ENCODE results near the gene SPDEF.

GRCh38 chr6:34595332-34596184 is 39.4 kb upstream of the SPDEF start:
- no peak for TF ChIP-seq CTCF (IDR thresholded peaks at IDR 0.05)
- TF ChIP-seq POLR2A (IDR thresholded peaks at IDR 0.05) = no peak

Data from heart left ventricle (tissue), 13 donors.